HG03521 (cell line): ENCODE measurements around the gene UBTD1.

Source experiments
- ATAC-seq: cut with Tn5 transposase; IDR thresholded peaks from one replicate; pipeline ENCODE4 v1.9.1; 2021; ENCODE audit warnings: mild to moderate bottlenecking, moderate library complexity; ENCODE audit not compliant: unreplicated experiment

UBTD1 gene

DNA sequence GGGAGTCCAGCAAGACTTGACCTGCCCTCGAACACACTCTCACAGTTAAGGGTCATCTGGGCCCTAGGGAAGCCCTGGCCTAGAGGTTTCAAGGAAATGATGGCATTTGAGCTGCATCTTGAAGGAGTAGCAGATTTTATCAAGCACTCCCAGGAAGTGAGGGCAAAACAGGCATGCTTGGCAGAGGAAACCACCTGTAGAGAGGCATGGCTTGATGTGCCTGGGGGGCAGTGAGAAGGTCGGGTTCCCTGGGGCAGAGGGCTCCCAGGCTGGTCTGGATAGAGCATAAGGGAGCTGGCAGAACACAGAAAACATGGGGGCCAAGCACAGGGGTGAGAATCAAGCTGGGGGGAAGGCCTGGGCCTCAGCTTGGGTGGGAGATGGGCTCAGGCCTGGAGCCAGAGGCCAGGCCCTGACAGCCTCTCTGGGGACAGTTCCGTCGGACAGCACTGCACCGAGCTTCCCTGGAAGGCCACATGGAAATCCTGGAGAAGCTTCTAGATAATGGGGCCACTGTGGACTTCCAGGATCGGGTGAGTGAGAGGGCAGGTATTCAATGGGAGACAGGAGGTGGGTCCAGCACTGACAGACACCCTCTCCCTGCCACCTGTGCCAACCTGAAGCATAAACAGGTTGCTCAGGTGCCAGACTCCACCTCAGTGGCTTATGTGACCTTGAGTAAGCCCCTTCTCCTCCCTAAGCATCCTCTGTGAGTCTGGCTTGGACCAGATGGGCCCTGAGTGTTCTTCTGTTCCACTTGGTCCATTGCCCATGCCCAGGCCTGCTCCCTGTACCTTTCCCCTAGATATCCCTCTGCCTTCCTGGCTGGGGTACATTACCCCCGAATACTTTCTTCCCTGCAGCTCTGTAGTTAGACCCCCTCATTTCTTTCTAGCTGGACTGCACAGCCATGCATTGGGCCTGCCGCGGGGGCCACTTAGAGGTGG is 82.0 kb downstream of the UBTD1 start:
- ATAC-seq, result no peak

DNA sequence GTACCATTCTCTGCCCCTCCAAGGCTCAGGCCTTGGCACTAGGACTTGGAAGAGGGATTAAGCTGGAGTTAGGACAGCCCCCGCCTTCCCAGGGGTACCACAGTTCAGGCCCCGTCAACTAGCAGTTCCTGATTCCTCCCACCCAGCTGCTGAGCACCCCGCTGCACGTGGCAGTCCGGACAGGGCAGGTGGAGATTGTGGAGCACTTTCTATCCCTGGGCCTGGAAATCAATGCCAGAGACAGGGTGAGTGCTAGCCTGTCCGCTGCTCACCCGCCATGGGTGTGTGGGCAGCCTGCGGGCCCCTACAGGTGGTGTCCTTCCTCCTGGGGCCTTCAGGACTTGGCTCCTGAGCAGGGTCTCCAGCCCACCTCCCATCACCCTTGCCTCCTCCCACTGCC is 83.4 kb downstream of the UBTD1 start:
- ATAC-seq, result no peak

DNA sequence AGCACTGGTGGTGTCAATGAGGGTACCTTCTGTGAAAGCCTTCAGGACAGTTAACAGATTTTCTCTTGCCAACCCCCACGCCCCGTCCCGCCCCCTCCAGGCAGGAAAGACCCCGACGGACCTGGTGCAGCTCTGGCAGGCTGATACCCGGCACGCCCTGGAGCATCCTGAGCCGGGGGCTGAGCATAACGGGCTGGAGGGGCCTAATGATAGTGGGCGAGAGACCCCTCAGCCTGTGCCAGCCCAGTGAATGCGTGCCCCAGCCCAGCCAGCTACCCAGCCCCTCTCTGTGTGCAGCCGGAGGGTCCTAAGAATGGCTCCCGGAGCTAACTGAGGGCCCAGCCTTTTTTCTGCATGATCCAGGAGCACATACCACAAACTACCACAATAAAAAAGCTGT is 84.8 kb downstream of the UBTD1 start:
- ATAC-seq, result no peak

- ATAC-seq, result no peak
Observed at GRCh38 chr10:97584060-97584797, 85.5 kb downstream of the UBTD1 start, which contains the start of gene HOGA1. HOGA1 (plus strand) TSS chr10:97584389; CDS start chr10:97584704, 315 bp downstream.

GRCh38 chr10:97584798-97585438 is 86.2 kb downstream of the UBTD1 start:
- no peak for ATAC-seq

DNA sequence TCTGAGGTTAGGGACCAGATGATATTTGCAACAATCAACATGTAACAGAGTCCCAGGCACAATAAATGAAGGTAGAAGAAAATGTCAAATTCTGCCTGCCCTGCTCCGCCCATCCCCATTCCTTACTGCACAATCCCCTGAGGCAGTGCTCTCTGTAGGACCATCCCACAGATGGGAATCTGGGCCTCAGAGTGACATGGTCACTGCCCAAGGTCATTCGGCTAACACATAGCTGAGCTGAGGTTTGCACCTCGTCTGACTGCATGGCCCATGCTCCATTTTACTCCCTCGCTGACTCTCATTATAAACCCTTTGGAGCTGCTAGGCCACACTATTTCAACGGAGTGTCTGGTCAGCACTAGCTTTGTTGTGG is 86.7 kb downstream of the UBTD1 start:
- ATAC-seq, result no peak

GRCh38 chr10:97587183-97587582 is 88.5 kb downstream of the UBTD1 start:
- ATAC-seq, result no peak

DNA sequence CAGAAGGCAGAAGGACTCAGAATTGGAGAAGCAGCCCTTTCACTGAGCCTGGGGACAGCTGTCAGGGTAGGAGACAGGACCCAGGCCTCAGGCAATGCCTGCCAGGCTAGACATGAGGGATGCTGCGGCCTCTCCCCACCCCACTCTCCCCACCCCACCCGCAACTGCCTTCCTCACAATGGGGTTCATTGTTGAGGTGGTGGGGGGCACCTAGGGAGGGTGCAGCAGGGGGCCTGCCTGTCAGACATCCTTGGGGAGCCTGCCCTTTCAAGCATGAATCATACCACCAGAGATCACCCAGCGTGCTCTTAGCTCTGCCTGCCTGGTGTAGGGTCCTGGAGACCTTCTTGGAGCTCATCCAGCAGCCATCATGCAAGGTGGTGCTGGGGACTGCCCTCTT is 90.8 kb downstream of the UBTD1 start, which contains the start of gene C10orf62:
Gene C10orf62, plus strand, starts transcription at position 243 of the 400 bp plus-strand sequence. CDS start 177 bp downstream, outside the sequence.
- no peak for ATAC-seq

DNA sequence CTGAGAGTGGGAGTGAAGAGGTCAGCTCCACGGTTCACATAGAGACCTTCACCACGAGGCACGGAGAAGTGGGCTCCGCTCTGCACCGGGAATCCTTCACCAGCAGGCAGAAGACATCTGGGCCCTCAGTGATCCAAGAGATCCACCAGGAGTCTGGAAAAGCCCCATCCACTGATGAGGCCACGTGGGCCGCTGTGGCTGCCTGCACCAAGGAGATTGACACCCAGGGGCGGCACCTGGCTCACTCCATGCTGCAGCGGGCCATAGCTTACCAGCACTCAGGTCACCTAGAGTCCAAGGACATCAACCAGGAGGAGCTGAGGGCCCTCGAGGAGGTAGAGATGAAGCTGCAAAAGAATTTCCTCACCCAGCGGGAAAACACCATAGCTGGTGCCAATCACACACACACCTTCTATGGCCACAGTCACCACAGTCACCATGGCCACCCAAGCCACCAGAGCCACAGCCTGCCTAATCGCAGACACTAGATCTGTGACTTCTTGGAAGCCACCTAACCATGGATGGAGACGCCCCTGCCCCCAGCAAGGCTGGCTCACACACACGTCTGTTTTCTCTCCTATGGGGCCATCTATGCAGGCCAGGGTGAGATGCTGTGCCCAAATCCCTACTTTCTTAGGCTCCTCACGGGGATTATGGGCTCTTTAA is 91.5 kb downstream of the UBTD1 start:
- ATAC-seq, result no peak

DNA sequence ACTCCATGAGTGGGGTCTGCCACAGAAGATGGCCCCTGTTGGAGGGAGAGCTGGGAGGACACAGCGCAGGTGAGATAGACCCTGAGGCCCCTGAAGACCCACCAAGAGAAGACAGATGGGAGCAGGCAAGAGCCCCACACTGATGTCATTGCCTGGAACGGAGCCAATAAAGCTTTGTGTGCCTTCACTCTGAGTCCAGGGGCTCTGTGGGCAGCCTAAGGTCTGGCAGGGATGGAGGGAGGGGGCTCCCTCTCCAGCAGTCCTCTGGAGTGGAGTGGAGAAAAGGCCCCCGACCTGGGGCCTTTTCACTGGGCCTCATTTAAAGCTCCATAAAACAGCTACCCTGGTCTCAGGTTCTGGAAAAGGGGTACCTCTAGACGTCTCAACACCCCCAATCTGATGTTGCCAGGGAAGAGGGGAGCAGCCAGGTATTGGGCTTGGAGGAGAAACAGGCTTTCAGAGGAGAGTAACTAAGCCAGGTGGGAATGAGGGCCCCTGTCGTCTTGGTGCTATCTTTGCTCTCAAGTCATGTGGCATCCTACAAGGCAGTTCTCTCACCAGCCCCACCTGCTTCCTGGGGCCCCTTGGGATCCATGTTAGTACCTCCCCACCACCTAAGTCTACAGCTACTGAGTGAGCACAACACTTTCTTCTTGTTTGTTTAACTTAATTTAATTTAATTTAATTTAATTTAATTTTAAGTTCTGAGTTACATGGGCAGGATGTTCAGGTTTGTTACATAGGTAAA is 92.2 kb downstream of the UBTD1 start:
- no peak for ATAC-seq

DNA sequence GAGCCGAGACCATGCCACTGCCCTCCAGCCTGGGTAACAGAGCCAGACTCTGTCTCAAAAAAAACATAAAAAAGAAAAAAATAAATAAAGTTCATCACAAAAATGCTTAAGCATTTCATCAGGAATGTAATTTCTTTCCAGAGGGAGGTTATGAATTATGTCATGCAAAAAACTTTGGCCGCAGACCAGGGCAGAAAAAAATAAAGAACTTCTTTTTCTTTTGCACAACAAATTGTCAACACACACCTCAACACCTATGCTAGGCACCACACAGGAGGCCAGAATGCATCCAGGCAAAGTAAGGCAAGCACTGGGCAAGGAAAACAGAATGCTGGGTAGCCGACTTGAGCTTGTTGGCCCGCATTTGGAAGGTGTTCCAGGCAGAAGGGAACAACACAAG is 94.7 kb downstream of the UBTD1 start:
- ATAC-seq, result no peak

GRCh38 chr10:97596101-97597082 is 97.7 kb downstream of the UBTD1 start:
- no peak for ATAC-seq

DNA sequence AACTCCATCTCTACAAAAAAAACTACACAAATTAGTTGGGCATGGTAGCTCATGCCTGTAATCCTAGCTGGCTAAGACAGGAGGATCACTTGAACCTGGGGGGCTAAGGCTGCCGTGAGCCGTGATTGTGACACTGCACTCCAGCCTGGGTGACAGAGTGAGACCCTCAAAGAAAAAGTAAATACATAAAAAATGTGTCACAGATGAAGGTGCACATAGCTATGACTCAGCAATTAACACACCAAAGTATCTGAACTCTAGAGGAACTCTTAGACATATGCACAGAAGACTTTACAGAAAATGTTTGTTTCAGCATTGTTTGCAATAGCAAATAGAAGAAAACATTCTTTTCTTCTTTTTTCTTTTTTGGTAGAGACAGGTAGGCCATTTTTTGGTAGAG is 99.1 kb downstream of the UBTD1 start:
- ATAC-seq, result no peak

GRCh38 chr10:97598407-97599271 is 99.9 kb downstream of the UBTD1 start:
- ATAC-seq, result no peak

GRCh38 chr10:97599272-97599619 is 100.5 kb downstream of the UBTD1 start:
- ATAC-seq, result no peak

- no peak for ATAC-seq
Observed at GRCh38 chr10:97600616-97601015, 101.9 kb downstream of the UBTD1 start.

DNA sequence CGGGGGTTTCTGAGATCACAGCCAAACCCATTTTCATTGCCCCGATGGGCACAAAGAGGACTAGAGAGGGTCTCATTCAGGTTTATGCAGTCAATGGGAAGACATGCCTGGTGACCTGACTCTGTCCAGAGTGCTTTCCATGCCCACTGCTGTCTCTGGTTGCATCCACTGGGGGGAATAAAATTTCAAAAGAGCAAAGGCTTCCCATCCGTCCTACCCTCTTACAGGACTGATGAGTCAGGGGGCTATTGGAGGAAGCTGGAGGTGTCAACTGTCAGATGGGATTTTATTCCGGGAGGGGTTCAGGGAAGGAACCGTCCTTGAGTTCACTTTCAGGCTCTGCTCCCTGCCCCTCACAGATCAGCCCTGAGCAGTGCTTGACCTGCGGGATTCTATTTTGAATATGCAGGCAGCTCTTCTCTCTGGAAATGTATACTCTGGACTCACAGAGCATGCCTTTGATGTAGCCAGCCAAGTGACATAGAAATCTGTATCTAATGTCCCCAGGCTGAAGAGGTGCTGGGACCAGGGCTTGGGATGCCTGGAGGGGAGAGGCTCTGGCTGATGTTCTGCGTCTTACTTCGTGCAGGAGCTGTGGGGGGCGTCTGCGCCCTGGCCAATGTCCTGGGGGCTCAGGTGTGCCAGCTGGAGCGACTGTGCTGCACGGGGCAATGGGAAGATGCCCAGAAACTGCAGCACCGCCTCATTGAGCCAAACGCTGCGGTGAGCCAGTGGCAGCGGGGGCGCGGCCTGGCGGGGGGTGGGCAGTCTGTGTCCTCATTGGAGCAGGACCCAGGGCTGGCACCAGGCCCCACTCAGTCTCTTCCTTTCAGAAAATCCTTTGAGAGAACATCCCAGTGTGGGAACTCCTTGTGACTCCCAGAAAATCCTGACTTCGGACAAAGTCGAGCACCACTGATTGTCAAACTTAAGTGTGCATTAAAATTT is 102.8 kb downstream of the UBTD1 start:
- ATAC-seq, result no peak
